ENCODE measurements around the gene AXL. TPM values are rescaled to one million over a fixed set of nuclear protein-coding genes. Genes with fewer than 3 reads are reported as not detected.
A peak's percentile ranks its signal among the peaks of the same experiment; 100 is the strongest.

Gene AXL
- total RNA-seq, 2 donors from 2014 or later, result 26.1 to 168 TPM

DNA sequence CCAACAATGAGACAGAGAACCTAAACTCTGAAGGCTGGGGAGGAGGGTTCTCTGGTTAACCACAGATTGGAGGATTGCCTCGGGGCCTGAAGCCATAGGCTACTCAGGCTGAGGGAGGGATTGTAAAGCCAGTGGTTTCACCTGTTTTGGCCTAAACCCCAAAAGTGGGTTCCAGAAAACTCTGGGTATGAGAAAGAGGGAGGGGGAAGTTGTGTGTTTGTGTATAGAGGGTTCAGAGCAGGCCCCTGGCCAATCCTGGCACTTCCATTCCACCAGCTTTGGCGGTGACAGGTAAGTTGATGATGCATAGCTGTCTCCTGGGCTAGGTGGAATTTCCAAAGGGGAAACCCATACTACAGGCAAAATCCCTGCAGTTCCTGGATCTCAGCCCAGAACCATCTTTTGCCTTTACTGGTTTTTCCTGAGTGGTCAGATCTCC is 77.4 kb downstream of the AXL start:
- Histone ChIP-seq H3K27ac (peak overlapping the region; percentile 1 to 14), H3K9me3 (no peaks in the 10 kb centered on the region), H3K36me3 (peaks cover 26 to 34% of the 10 kb centered on the region in 2 donors), H3K27me3 (replicated peaks; ENCODE audit: insufficient read depth) (no peaks in the 10 kb centered on the region), H3K4me1 (replicated peaks) (peaks cover 6% of the 10 kb centered on the region), H3K4me3 (no peak overlapping the region)
- intact Hi-C loops (cut with DNase I), result no loop called here
- TF ChIP-seq POLR2AphosphoS5 (IDR thresholded peaks at IDR 0.05) (peak; percentile 30), POLR2A (IDR thresholded peaks at IDR 0.05) (no peak)
- TF ChIP-seq, protein P1, sequence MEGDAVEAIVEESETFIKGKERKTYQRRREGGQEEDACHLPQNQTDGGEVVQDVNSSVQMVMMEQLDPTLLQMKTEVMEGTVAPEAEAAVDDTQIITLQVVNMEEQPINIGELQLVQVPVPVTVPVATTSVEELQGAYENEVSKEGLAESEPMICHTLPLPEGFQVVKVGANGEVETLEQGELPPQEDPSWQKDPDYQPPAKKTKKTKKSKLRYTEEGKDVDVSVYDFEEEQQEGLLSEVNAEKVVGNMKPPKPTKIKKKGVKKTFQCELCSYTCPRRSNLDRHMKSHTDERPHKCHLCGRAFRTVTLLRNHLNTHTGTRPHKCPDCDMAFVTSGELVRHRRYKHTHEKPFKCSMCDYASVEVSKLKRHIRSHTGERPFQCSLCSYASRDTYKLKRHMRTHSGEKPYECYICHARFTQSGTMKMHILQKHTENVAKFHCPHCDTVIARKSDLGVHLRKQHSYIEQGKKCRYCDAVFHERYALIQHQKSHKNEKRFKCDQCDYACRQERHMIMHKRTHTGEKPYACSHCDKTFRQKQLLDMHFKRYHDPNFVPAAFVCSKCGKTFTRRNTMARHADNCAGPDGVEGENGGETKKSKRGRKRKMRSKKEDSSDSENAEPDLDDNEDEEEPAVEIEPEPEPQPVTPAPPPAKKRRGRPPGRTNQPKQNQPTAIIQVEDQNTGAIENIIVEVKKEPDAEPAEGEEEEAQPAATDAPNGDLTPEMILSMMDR (IDR thresholded peaks at IDR 0.05), result no peak
- peak; percentile 36 for DNase-seq (ENCODE audit: low spot score)
- WGBS, result 38% methylated on average over 2 of the region's 2 CpGs

DNA sequence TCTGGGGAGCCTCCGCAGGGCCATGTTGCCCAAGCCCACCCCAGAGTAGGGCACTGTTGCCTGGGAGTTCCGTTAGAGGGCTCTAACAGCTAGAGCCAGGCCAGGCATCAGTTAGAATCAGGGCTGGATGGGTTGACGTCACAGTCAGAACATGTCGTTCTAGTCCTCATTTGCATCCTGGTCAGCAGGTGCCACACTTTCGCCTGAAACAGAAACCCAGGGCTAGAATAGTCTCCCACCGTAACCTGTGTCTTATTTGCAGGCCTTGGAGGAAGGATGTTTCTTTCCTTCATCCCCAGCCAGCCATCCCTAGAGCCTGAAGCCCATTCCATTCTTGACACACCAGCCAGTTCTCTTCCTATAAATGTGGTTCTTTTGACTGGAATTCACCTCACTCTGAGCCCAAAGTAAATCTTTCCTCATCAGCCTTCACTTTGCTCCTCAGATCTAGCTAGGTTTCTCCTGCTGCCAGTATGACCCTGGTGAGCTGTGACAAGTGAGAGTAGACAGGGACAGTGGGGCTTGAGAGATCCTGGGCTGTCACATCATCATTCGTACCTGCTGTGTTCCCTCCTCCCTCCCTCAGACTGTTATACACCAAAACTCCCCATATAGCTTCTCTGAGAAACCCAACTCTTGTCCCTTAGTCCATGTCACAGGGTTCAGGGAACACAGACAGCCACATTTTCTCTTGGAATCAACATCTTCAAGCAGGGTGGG is 78.8 kb downstream of the AXL start:
- WGBS, result 60% methylated on average over 7 of the region's 7 CpGs
- intact Hi-C loops (cut with DNase I), result no loop called here
- peak overlapping the region; percentile 29 to 49 for H3K27ac ChIP-seq
- peaks cover 6% of the 10 kb centered on the region for H3K4me1 ChIP-seq (replicated peaks)
- no peak for DNase-seq (ENCODE audit: low spot score)
- no peak overlapping the region for H3K4me3 ChIP-seq
- peaks cover 18 to 24% of the 10 kb centered on the region in 2 donors for H3K36me3 ChIP-seq
- TF ChIP-seq POLR2AphosphoS5 (IDR thresholded peaks at IDR 0.05) (no peak), POLR2A (IDR thresholded peaks at IDR 0.05) (no peak)
- TF ChIP-seq, protein P1 (IDR thresholded peaks at IDR 0.05), result no peak
- H3K27me3 ChIP-seq (replicated peaks; ENCODE audit: insufficient read depth), result no peaks in the 10 kb centered on the region
- H3K9me3 ChIP-seq, result no peaks in the 10 kb centered on the region

DNA sequence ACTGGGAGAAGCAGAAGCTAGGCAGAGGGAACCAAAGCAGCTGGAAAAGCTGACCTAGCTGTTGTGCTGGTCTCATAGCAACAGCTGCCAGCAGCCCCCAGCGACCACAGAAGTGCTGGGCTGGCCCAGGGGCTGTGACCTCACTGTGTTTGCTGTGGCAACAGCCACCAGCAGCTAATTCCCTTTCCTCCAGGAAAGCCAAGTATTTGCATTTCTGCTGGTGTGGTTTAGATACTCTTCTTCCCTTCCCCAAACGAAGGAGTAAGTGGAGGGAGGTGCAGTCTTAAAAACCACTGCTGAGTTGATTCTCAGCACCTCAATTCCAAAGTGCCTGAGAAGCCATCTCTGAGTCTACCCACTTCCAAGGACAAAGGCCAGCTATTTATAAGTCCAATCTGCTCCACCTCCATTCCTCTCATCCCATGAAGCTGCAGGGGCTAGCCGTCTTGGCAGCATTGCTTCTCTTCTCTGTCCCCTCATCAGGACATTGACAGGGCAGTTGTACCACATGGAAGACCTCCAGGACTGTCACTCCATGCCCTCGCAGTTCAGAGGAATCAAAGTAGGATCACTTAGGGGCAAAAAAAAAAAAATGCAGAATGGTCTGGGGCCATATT is 79.4 kb downstream of the AXL start:
- Histone ChIP-seq H3K36me3 (peaks cover 17 to 22% of the 10 kb centered on the region in 2 donors), H3K4me1 (replicated peaks) (peaks cover 6% of the 10 kb centered on the region), H3K9me3 (no peaks in the 10 kb centered on the region), H3K27me3 (replicated peaks; ENCODE audit: insufficient read depth) (no peaks in the 10 kb centered on the region), H3K4me3 (no peak overlapping the region), H3K27ac (peak overlapping the region; percentile 29 to 49)
- DNase-seq (ENCODE audit: low spot score), result no peak
- no peak for TF ChIP-seq POLR2A (IDR thresholded peaks at IDR 0.05)
- TF ChIP-seq, protein P1 (IDR thresholded peaks at IDR 0.05), result no peak
- TF ChIP-seq POLR2AphosphoS5 (IDR thresholded peaks at IDR 0.05), result no peak
- WGBS, result 27% methylated on average over 4 of the region's 4 CpGs
- intact Hi-C loops (cut with DNase I), result no loop called here

DNA sequence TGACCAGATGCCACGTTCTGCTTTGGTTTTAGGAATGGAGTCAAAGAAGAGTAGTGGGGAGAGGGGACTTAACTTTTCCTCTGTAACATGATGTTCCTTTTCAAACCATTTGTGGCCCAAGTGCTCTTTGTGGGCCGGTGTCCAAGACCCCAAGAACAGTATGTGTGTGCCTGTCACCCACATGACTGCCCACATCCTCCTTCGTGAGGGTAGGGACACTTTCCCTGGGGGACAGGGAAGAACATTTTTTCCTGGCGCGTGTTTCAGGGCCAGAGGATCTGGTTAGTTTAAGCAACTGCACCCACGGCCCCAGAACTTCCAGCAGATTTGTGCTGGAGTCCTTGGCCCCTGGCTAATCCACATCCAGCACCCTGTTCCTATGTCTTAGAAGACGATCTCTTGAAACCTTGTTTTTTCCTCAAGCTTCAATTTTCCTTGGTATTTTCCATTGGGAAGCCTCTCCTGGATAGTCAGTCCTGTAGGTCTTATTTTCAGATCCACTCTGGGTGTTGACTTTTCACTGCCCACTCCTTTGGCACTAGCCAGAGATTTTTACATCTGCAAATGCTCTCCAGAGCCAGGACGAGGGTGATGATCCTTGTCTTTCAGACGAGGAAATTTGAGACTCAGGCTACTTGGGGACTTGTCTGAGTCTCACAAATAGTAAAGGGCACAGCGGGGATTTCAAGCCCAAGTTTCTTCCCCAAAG is 80.2 kb downstream of the AXL start:
- no peak for DNase-seq (ENCODE audit: low spot score)
- H3K36me3 ChIP-seq, result peaks cover 16 to 18% of the 10 kb centered on the region in 2 donors
- no peaks in the 10 kb centered on the region for H3K27me3 ChIP-seq (replicated peaks; ENCODE audit: insufficient read depth)
- peaks cover 6% of the 10 kb centered on the region for H3K4me1 ChIP-seq (replicated peaks)
- no peaks in the 10 kb centered on the region for H3K9me3 ChIP-seq
- intact Hi-C loops (cut with DNase I), result no loop called here
- TF ChIP-seq, protein P1 (IDR thresholded peaks at IDR 0.05), result no peak
- WGBS, result 52% methylated on average over 10 of the region's 10 CpGs
- peak overlapping the region; percentile 29 to 49 for H3K27ac ChIP-seq
- H3K4me3 ChIP-seq, result no peak overlapping the region

All from prostate gland (tissue), 2 donors.